GM18520 (cell line): ENCODE data around the gene NCKAP1.
A peak's percentile ranks its signal among the peaks of the same experiment; 100 is the strongest.
"Not testable (repeated sequence)": the region's sequence is repeated elsewhere in the genome, so short reads cannot be mapped to it uniquely, and the experiment has no call there.

Source experiments
- ATAC-seq: cut with Tn5 transposase; IDR thresholded peaks from one replicate; pipeline ENCODE4 v1.9.1; 2021; ENCODE audit not compliant: unreplicated experiment

Gene NCKAP1

DNA sequence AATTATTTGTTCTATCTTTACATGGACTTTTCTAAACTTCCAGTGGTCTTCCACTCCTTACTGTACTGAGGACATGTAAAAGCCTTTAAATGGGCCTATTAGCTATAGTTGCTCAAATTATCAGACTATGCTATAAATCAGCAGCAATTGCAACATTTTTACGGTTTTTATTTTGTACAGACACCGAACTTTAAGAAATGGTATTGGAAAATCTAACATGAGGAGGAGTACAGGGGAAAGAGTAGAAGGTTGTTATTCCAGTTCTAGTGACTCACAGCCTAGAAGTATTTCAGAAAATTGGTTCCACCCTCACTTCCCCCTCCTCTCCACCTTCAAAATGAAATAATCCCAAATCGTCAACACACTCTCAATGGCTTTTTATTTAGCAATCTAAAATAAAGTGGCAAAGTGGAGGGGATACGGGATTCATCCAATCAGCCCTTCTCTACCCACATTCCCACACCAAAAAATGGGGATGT is 1.1 kb downstream of the NCKAP1 start:
- no peak for ATAC-seq

DNA sequence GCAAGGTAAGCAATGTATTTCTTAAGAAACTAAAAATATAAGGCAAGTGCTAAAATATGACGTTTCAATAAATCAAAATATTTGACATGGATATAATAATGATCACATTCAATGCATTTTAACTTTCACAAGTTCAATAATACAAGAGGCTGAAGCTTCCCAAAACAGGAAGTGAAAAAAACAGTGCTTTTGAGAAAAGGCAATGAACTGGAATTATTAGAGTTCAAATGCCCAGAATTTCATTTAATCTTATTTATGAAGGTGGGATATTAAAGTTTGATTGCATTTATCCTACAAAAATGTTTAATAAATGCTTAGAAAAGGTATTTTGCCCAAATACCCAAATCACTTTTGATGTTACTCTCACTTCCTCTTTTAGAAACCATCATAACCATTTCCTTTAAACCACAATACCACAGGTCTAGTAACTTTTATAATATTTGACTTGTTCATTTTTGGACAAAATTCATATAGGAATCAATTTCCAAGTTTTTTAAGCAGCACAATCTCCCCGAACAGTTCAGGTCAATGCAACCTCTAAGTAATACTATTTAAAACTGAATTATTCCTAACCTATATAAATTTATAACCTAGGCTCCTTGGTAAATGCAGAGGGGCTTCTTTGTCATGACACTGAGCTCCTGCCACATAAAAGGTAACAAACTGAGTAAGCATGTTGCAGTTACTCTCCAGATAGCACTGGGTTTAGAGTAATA is 2.1 kb downstream of the NCKAP1 start:
- ATAC-seq, result peak; percentile 45

GRCh38 chr2:183035298-183035953 is 2.8 kb downstream of the NCKAP1 start:
- ATAC-seq, result no peak

DNA sequence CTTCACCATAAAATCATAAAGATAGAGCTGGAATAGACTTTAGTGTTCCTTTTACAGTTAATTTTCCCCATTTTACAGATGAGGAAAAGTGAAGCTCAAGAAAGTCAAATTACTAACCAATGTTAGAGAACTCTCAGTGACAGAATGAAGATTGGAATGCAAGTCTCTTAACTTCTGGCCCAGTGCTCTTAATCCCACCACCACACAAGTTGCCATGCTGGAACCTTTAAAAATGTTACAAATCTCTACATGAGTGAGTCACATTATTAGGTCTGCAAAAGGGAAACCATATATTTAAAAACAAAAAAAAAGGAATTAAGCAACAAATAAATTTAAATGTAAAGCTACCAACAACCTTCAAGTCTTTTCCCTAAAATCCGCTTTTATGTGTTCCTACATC is 3.5 kb downstream of the NCKAP1 start:
- no peak for ATAC-seq

DNA sequence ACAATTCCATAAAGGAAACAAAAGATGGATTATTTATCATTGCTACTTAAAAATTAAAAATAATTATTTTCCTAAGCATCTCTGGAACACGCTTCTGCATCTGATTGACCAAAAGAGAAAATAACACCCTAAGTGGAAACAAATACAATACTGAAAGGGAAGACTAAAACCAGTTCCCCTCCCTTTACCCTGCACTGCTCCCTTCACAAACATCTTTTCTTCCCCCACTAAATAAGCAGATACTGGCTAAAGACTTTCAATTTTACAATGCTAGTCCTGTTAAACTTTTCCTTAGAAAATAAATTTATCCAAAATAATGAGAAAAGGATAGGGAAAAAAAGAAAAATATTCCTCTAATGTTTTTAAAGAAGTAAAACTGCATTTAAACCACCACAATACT is 4.3 kb downstream of the NCKAP1 start:
- no peak for ATAC-seq

DNA sequence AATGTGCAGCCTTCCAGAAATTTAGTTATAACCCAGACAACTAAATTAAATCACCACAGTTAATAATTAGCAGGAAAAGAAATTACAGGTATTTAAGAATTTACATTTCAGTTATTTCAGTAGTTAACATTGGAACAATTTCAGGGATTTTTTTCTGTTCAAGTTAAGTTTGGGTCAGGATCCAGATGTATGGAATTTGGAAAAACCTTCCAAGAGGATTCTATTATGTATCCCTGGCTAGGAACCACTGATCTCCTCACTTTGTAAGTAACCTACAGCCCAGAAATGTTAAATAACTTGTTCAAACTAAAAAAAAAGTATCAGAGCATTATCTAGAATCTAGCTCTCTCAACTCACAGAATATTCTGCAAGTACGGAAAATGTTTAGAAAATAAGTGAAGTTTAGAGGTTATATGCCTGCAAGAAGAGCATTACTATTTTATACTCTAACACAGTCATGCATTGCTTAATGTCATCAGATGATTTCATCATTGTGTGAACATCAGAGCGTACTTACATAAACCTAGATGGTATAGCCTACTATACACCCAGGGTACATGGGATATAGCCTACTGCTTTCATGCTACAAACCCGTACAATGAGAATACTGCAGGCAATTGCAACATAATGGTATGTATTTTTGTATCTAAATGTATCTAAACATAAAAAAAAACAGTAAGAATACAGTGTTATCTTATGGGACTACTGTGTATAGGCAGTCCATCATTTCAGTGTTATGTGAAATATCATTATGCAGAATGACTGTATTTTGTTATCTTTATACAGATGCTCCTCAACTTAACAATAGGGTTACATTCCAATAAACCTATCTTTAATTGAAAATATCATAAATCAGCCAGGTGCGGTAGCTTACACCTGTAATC is 6.1 kb downstream of the NCKAP1 start:
- no peak for ATAC-seq

DNA sequence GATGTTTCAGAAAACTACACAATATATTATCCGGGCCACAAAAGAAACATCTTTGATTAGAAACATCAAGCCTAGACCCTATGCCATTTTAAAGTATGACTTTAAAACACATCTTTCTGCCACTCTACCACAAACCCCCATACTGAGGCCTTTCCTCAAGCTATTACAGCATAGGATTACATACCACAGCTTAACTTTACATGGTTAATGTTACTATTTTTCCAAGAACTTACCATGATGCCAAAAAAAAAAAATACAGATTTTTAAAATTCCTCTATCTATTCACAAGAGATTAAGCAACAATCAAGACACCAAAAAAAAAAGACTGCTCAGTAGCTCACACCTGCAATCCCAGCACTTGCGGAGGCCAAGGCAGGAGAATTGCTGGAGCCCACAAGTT is 9.0 kb downstream of the NCKAP1 start:
- ATAC-seq, result no peak

GRCh38 chr2:183028108-183028507 is 10.1 kb downstream of the NCKAP1 start:
- ATAC-seq, result no peak

- no peak for ATAC-seq
Measured at GRCh38 chr2:183027443-183027842, 10.8 kb downstream of the NCKAP1 start.

DNA sequence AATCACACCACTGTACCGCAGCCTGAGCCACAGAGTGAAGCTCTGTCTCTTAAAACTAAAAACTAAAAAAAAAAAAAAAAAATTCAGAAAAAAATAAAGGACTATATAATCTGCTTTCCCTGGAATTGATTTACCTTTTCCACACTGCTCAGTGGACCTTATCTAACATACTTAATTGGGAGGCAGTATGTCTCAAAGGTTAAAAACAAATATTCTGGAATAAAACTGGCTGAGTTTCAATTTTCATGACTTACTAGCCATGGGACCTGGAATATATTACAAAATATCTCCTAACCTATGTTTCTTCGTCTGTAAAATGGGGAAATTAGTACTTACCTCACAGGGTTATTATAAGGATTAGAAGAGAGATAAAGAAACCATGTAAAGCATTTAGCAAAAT is 11.8 kb downstream of the NCKAP1 start:
- ATAC-seq, result no peak

DNA sequence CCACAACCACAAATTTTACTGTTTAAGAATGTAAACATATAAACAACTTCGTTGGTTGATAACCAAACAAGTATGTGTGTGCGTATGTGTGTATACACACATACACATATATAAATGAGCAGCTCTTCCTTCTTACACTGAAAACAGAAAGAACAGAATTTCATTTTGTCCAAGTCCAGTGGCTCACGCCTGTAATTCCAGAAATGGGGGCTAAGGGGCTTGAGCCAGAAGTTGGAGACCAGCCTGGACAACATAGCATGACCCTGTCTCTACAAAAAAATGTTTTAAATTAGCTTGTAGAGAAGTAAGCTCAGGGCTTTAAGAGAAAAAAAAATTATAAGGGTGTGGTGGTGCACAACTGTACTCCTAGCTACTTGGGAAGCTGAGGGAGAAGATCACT is 12.3 kb downstream of the NCKAP1 start:
- no peak for ATAC-seq

DNA sequence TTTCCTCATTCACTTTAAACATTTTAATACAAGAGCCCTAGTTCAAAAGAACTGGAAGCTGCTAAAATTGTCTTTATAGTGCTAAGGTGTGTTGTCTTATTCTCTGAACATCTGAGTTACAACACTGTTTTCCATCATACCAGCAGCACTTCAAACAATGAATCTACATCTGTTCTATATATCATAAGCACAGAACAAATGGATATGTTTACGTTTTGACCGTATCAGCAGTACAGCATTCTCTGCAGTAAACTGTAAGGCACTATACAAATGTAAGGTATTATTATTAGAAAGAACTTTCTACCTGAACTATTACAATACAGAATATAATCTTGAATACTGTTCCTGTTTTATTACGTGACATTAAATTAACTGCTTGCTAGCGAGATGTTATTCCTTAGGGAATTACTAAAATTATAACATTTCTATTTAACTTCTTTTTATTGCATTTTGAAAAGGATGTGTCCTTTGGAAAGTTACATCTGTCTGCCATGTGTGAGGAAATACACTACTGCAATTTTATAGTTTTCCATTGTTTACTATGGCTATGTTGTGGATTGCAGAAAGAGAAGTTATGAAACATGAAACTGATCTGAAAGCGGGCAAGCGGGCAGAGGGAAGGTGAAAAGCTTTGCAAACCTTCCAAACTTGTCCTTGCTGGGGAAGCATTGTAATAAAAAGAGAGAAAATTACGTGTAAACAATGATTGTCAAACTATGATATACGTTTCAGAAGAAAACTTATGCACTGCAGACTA is 13.7 kb downstream of the NCKAP1 start:
- no peak for ATAC-seq

- ATAC-seq, result no peak
Measured at GRCh38 chr2:183022711-183023110, 15.5 kb downstream of the NCKAP1 start.

GRCh38 chr2:183021613-183022012 is 16.6 kb downstream of the NCKAP1 start:
- no peak for ATAC-seq

DNA sequence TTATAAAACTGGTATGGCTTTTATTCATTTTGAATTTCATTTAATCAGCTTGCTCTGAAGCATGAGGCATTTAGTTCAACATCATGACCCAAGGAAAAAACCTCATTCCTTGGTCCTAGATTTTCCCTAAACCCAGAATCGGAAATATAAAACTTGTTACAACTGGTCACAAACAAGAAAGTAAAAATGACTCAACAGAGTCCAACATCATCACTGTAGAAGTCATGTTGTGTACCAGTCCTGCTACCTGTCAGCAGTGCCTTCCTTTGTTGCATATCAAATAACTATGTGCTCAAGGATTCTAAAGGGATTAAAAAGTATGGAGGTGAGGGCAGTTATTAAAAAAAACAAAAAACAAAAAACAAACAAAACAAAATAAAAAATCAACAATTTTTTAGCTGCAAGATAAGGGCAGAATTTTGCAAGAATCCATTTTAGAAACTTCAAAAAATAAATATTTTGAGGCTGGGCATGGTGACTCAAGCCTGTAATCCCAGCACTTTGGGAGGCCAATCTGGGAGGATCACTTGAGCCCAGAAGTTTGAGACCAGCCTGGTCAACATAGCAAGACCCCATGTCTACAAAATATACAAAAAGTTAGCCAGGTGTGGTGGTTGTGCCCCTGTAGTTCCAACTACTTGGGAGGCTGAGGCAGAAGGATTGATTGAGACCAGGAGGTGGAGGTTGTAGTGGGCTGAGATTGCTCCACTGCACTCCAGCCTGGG is 18.4 kb downstream of the NCKAP1 start:
- no peak for ATAC-seq

GRCh38 chr2:183017845-183018244 is 20.4 kb downstream of the NCKAP1 start:
- ATAC-seq, result not testable (repeated sequence)

DNA sequence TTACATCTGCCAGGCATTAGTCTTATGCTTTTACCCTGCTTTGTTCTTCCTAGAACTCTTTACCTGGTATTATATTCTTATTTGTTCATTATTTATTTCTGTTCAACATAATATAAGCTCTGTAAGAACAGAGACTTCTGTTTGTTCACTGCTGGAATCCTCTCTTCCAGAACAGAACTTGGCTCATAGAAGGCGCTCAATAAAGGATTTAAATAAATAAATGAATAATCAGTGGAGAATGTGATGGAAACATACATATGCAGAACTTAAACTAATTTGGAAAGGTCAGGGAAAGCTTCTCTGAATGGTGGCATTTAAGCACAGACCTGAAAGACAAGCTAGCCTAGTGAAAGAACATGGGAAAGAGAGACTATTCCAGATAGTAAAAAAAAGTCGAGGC is 24.3 kb downstream of the NCKAP1 start:
- no peak for ATAC-seq

- no peak for ATAC-seq
Measured at GRCh38 chr2:183011743-183012142, 26.5 kb downstream of the NCKAP1 start.

GRCh38 chr2:183010112-183010511 is 28.1 kb downstream of the NCKAP1 start:
- ATAC-seq, result no peak

DNA sequence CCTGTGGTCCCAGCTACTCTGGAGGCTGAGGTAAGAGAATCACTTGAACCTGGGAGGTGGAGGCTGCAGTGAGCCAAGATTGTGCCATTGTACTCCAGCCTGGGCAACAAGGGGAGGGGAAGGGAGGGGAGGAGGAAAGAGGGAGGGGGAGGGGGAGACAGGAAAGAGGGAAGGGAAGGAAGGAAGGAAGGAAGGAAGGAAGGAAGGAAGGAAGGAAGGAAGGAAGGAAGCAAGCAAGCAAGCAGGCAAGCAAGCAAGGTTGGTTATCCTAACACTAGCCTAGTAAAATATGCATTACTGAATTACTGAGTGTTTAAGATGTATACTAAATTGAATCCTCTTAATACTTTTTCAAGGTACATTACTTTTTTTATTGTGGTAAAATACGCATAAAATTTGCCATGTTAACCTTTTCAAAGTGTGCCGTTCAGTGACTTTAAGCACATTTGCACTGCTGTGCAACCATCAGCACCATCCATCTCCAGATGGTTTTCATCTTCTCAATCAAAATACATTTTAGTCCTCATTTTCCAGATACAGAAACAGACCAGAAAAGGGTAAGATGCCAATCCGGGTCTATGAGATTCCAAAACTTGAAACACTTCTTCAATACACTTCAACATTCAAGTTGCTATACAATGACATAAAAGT is 28.9 kb downstream of the NCKAP1 start:
- no peak for ATAC-seq
